Transverse colon (tissue), 4 donors: ENCODE results near the gene PGM5.

Experiments used
- CTCF ChIP-seq, 5 experiments: fragments of 200-600 bp in 3 of 5; fragments of 450-650 bp in 2 of 5; sonication (generic) in 3 of 5; IDR thresholded peaks; 1 replicate in 2 of 5; 2 replicates in 3 of 5; pipeline ENCODE4 v1.5.1; 2016 to 2017; ENCODE audit warnings: antibody characterized with exemption in 5 of 5, inconsistent platforms in 3 of 5, mild to moderate bottlenecking in 2 of 5, moderate library complexity in 1 of 5
- POLR2AphosphoS5 ChIP-seq, 3 donors: sonication (generic); formaldehyde crosslinking; IDR thresholded peaks; one replicate each; pipeline ENCODE4 v1.6.1; 2016; ENCODE audit warnings: antibody characterized with exemption in 3 of 3

GRCh38 chr9:68541568-68541967 is 185.2 kb downstream of the PGM5 start:
- no peak for TF ChIP-seq CTCF (IDR thresholded peaks at IDR 0.05)
- no peak for TF ChIP-seq POLR2AphosphoS5 (IDR thresholded peaks at IDR 0.05)
